Measurements from ENCODE around the gene PPP1R13L.

Gene PPP1R13L

GRCh38 chr19:45362291-45362690, 42.6 kb downstream of the PPP1R13L start:
- ATAC-seq = no peak

- ATAC-seq = no peak
Measured at GRCh38 chr19:45361608-45362007, 43.3 kb downstream of the PPP1R13L start.

GRCh38 chr19:45358213-45358792, 46.6 kb downstream of the PPP1R13L start:
- ATAC-seq = no peak

- ATAC-seq = no peak
Measured at GRCh38 chr19:45357445-45357783, 47.5 kb downstream of the PPP1R13L start.

GRCh38 chr19:45356760-45357444, 48.0 kb downstream of the PPP1R13L start:
- ATAC-seq = no peak

GRCh38 chr19:45355910-45356309, 49.0 kb downstream of the PPP1R13L start:
- ATAC-seq = no peak

GRCh38 chr19:45355402-45355801, 49.5 kb downstream of the PPP1R13L start:
- ATAC-seq = no peak

GRCh38 chr19:45354241-45354842, 50.5 kb downstream of the PPP1R13L start:
- no peak for ATAC-seq

GRCh38 chr19:45352914-45353796, 51.7 kb downstream of the PPP1R13L start:
- peak in 1 of 2 donors; percentile 10 for ATAC-seq

GRCh38 chr19:45352471-45352870, 52.4 kb downstream of the PPP1R13L start:
- ATAC-seq = no peak

- ATAC-seq = no peak
Measured at GRCh38 chr19:45352062-45352461, 52.8 kb downstream of the PPP1R13L start.

GRCh38 chr19:45351401-45351952, 53.4 kb downstream of the PPP1R13L start:
- ATAC-seq = no peak

- ATAC-seq = no peak
Measured at GRCh38 chr19:45350477-45351058, 54.3 kb downstream of the PPP1R13L start.

GRCh38 chr19:45349430-45349941, 55.4 kb downstream of the PPP1R13L start:
- ATAC-seq = no peak

- no peak for ATAC-seq
Measured at GRCh38 chr19:45349126-45349415, 55.8 kb downstream of the PPP1R13L start.

GRCh38 chr19:45348367-45349125, 56.3 kb downstream of the PPP1R13L start:
- ATAC-seq = no peak

GRCh38 chr19:45347570-45348366, 57.1 kb downstream of the PPP1R13L start:
- ATAC-seq = no peak

GRCh38 chr19:45346449-45346848, 58.4 kb downstream of the PPP1R13L start:
- no peak for ATAC-seq

GRCh38 chr19:45345506-45345860, 59.4 kb downstream of the PPP1R13L start:
- no peak for ATAC-seq

- no peak for ATAC-seq
Measured at GRCh38 chr19:45344621-45345505, 60.0 kb downstream of the PPP1R13L start.

Measured in activated CD4-positive, CD25-positive, alpha-beta regulatory T cell treated with anti-CD3 and anti-CD28 coated beads, Interleukin-2, amount 50 U/mL, for 24 hours (primary cell).